Lower leg skin (tissue), 4 donors: ENCODE measurements around the gene CFAP221. TPM values are rescaled to one million over a fixed set of nuclear protein-coding genes. Genes with fewer than 3 reads are reported as not detected.

Experiments
- DNase-seq, 2 donors: peaks; one replicate each; pipeline ENCODE4 v3.0.0-alpha.2; 2019; ENCODE audit warnings: low spot score in 2 of 2
- H3K4me3 ChIP-seq: fragments of 200-600 bp; sonication (generic); 2 replicates; pipeline ENCODE4 v1.5.1; 2017; ENCODE audit warnings: mild to moderate bottlenecking, low read depth; ENCODE audit not compliant: poor library complexity, severe bottlenecking
- CTCF ChIP-seq, 3 donors: fragments of 450-650 bp; IDR thresholded peaks; one replicate each; pipeline ENCODE4 v1.5.1; 2016; ENCODE audit warnings: antibody characterized with exemption in 3 of 3, mild to moderate bottlenecking in 3 of 3, moderate library complexity in 2 of 3
- POLR2A ChIP-seq, 2 donors: fragments of 450-650 bp; IDR thresholded peaks; one replicate each; pipeline ENCODE4 v1.6.1; 2016 to 2017; ENCODE audit warnings: antibody characterized with exemption in 2 of 2, mild to moderate bottlenecking in 1 of 2, moderate library complexity in 1 of 2
- WGBS, 2 donors: methylation state at CpG; one replicate each; pipeline ENCODE4 v1.1.5; 2018; 5-methylcytosine and 5-hydroxymethylcytosine counted together
- intact Hi-C: fragments of 100-400 bp; cut with DNase I; formaldehyde crosslinking; loops from one replicate; pipeline ENCODE4 v1.15.0; 2023; ENCODE audit warnings: low total_unique reads
- total RNA-seq, 4 donors: library from RNA; depleted of rRNA; stranded (reverse); fragments of >200 nt; gene quantifications; one replicate each; pipeline ENCODE4 v1.1.0, GENCODE V29; 2016

Gene CFAP221
- total RNA-seq, 4 donors from 2014 or later, result not detected

- no peak for TF ChIP-seq CTCF (IDR thresholded peaks at IDR 0.05)
- TF ChIP-seq POLR2A (IDR thresholded peaks at IDR 0.05), result no peak
- H3K4me3 ChIP-seq, result no peak overlapping the region
- intact Hi-C loops, result no loop called here
- no peak for DNase-seq
- 60 to 67% methylated on average over 2 of the region's 2 CpGs for WGBS, 2 donors
These were observed 4.4 kb downstream of the CFAP221 start for GRCh38 chr2:119548516-119549120.

GRCh38 chr2:119549241-119549640 lies 5.0 kb downstream of the CFAP221 start:
- WGBS, 2 donors, result 49 to 63% methylated on average over 1 of the region's 1 CpG
- DNase-seq, result no peak
- intact Hi-C loops, result no loop called here
- TF ChIP-seq CTCF (IDR thresholded peaks at IDR 0.05) (no peak), POLR2A (IDR thresholded peaks at IDR 0.05) (no peak)
- H3K4me3 ChIP-seq, result no peak overlapping the region

GRCh38 chr2:119550346-119550745 lies 6.1 kb downstream of the CFAP221 start:
- 72 to 73% methylated on average over 2 of the region's 2 CpGs for WGBS, 2 donors
- no peak overlapping the region for H3K4me3 ChIP-seq
- TF ChIP-seq CTCF (IDR thresholded peaks at IDR 0.05) (no peak), POLR2A (IDR thresholded peaks at IDR 0.05) (no peak)
- intact Hi-C loops, result no loop called here
- no peak for DNase-seq

- intact Hi-C loops, result no loop called here
- no peak for TF ChIP-seq CTCF (IDR thresholded peaks at IDR 0.05)
- no peak for DNase-seq
- no peak overlapping the region for H3K4me3 ChIP-seq
- 96 to 100% methylated on average over 1 of the region's 1 CpG for WGBS, 2 donors
These were observed 6.6 kb downstream of the CFAP221 start for GRCh38 chr2:119550856-119551255.

- TF ChIP-seq POLR2A (IDR thresholded peaks at IDR 0.05) (no peak), CTCF (IDR thresholded peaks at IDR 0.05) (no peak)
- peak in 1 of 2 donors; percentile 42 for DNase-seq
- H3K4me3 ChIP-seq, result no peak overlapping the region
- intact Hi-C loops, result no loop called here
- WGBS, 2 donors, result 85 to 88% methylated on average over 3 of the region's 3 CpGs
These were observed 8.7 kb downstream of the CFAP221 start for GRCh38 chr2:119552902-119553301.
